HUDEP-2 (cell line): ENCODE measurements around the gene TNKS1BP1.
"Not testable (repeated sequence)": the region's sequence is repeated elsewhere in the genome, so short reads cannot be mapped to it uniquely, and the experiment has no call there.

Experiments used
- DNase-seq, 76 experiments: peaks; one replicate each; lab custom pipeline; 2025; ENCODE audit not compliant: unreplicated experiment in 76 of 76; lab: John Stamatoyannopoulos, UW

The TNKS1BP1 gene

GRCh38 chr11:57324886-57325734 is at the start of gene TNKS1BP1:
Gene TNKS1BP1, minus strand, starts transcription at chr11:57324952. Its CDS starts 3,067 bp downstream, at chr11:57321885.
- DNase-seq: peak in 75 of 76 experiments; percentile 50 to 94 (median 89)

DNA sequence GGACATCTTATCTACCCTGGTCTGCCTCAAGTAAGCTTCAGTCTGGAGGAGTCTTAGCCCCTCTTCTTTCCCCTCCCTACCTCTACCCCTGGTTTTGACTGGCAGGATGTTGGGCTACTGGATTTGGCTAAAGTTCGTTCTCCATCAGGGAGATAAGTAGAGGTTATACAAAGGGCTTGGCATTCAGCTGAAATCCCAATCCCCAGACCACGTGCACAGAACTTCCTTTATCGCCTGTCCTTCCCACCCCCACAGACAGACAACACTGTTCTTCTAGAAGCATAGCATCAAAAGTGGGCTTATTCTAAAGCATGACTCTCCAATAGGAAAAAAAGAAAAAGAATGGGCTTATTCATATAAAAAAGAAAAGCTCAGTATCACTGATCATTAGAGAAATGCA is 48.4 kb upstream of the TNKS1BP1 start:
- no peak for DNase-seq

DNA sequence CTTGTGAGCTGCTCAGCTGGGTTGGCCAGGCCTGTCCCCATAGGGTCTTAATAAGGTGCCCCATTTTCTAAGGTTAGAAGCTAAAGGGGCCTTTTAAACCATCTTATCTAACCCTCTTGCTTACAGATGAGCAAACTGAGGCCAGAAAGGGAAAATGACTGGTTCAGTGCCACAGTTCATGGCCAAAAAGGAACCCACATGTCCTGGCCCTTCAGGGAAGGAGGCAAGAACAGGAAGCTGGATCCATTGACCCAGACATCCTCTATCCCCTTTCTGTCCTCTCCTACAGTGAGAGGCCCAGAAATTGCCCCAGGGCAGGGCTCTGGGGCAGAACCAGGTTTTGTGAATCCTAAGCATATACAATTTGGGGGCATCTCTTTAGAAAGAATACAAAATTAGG is 46.2 kb upstream of the TNKS1BP1 start:
- no peak for DNase-seq

- no peak for DNase-seq
Observed at GRCh38 chr11:57370251-57370650, 45.5 kb upstream of the TNKS1BP1 start.

DNA sequence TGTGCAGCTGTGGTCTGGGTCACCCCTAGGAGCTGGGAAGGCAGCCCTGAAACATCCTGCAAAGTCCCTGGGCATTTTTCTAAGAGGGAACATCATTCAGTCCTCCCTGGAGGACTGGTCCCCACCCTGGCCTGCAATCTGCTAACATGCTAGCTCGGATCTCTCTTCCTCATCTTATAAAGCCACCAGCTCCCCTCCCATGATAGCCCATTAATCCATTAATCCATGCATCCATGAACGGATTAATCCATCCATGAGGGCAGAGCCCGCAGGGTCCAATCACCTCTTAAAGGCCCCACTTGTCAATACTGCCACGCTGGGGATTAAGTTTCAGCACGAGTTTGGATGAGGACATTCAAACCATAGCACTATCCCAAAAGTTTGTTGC is 44.1 kb upstream of the TNKS1BP1 start:
- DNase-seq: no peak

DNA sequence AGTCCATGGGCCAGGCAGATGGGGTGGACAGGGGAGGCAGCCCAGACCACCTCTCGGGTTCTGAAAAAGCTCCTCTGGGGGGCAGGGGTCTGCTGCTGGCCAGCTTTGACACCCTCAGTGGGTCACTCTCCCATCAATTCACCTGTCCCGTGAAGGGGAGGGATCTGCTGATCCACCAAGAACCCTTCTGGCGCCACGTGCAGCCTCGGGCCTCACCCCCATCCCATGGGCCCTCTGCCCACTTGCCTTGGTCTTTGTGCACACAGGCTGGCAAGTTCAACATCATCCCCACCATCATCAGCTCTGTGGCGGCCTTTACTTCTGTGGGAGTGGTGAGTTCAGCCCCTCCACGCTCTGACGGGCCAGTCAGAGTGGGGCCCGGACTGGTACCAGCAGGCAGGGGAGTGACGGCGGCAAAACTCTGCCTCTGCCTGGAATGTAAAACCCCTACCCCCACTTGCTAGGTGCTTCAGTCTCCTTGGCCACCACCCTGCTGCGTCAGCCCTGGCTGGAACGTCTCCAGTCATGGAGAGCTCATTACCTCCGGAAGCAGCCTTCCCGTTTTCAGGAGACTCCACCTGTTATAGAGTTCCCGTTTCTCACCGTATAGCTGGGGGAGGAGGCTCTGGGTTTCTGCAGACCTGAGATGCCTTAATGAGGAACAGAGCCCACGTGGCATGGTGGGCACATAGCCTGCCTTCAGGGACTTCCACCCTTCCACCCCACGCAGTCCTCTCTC is 43.5 kb upstream of the TNKS1BP1 start:
- DNase-seq: no peak

GRCh38 chr11:57364851-57365660 is 40.3 kb upstream of the TNKS1BP1 start:
- no peak for DNase-seq

- DNase-seq: no peak
Observed at GRCh38 chr11:57363131-57364080, 38.7 kb upstream of the TNKS1BP1 start.

GRCh38 chr11:57361926-57362325 is 37.2 kb upstream of the TNKS1BP1 start:
- no peak for DNase-seq

DNA sequence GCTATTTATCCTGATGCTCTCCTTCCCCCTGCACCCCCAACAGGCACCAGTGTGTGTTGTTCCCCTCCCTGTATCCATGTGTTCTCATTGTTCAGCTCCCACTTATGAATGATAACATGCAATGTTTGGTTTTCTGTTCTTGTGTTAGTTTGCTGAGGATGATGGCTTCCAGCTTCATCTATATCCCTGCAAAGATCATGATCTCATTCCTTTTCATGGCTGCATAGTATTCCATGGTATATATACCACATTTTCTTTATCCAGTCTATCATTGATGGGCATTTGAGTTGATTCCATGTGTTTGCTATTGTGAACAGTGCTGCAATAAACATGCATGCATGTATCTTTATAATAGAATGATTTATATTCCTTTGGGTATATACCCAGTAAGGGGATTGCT is 36.7 kb upstream of the TNKS1BP1 start:
- DNase-seq: not testable (repeated sequence)

- DNase-seq: no peak
Observed at GRCh38 chr11:57360991-57361390, 36.2 kb upstream of the TNKS1BP1 start.

DNA sequence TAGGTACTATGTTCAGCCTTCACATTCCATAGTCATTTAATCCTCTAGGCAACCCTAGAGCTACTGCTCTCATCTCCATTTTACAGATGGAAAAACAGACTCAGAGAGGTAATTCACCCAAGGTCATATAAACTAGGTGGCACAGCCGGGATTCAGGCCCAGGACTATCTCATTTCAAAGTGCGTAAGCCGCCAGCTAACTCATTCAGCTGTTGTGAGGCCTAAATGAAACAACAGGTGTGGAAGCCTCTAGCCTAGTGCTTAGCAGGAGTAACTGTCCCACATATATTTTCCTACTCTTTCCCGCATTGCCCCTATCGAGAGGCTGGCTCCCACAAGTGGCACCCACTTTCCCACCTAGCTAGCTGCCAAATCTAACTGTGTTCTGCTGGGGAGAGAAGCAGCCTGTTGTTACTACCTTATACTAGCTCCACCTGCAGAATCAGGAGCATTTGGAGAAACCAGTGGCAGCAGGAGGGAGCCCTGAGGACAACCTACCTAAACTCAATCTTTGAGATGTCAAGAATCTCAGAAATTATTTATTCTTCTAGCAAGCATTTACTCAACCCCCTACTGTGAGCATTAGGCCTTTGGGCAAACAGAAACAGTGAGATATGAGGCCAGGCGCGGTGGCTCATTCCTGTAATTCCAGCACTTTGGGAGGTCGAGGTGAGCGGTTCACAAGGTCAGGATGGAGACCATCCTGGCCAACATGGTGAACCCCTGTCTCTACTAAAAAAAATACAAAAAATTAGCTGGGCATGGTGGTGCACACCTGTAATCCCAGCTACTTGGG is 35.3 kb upstream of the TNKS1BP1 start:
- no peak for DNase-seq

- no peak for DNase-seq
Observed at GRCh38 chr11:57359396-57359795, 34.6 kb upstream of the TNKS1BP1 start.

- no peak for DNase-seq
Observed at GRCh38 chr11:57358991-57359390, 34.2 kb upstream of the TNKS1BP1 start.

DNA sequence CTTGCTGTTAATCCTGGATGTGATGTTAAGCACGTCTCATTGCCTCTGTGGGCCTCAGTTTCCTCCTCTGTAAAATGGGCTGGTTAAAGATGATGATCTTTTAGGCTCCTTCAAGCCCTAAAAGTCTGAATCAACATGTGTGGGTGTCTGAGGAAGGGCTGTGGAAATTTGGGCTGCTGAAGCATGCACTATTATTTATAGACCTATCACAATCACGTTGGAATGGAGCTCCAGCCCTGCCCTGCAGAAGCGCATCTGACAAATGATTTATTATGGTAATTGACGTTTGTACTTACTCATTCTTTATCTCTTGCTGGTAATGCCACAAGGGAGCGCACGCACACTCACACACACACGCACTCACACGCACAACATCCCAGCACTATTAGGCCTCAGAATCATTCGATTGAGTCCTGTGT is 33.8 kb upstream of the TNKS1BP1 start:
- peak in 22 of 76 experiments; percentile 6 to 54 (median 32) for DNase-seq

DNA sequence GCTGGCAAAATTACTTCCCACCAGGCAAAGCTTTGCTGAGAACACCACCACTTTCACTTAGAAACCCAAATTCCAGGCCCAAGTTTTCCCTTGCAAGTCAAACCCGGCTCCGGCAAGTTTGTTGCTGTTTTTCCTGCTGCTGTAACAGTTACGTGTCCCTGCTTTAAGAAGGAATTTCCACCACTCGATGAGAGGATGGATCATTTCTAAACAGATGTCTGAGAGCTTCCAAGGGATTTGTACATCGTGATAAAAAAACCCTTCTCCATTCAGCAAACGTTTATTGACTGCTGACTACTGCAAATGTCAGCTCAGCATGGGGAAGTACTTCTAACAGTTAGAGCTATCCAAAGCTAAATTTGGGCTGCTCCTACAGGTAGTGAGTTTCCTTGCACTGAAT is 33.1 kb upstream of the TNKS1BP1 start:
- no peak for DNase-seq

DNA sequence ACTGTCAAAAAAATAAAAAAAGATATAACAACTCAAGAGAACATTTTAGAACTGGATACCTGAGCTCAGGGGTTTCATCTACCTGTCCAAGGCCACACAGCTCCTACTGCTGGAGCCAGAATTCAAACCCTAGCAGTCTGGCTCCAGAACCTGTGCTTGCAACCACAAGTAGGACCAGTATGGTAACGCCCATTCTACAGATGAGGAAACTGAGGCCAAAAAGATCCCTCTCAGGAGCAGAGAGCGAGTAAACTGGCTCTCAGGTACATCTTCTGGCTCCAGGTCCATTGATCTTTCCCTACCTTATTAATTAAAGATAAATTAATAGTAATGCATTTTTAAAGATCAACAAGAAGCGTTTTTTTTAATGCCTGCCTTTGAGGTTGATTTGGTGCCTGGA is 32.6 kb upstream of the TNKS1BP1 start:
- no peak for DNase-seq

DNA sequence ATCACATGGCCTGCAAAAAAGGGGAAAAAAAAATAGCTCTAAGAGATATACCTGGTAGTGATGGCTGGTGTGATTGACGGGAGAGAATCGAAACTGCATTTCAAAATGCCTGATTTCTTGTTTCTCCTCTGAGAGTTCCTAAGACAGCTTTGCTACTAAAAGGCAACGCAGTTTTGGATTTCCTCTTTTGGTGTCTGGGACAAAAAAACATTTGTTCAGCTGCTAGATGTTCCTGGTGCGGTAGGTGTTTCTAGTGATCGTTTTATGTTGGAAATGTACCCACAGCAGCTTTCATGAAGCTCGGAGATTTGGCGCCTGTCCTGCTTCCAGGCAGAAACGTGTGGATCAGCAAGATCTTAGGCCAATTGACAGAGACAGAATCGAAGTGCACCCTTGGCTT is 31.5 kb upstream of the TNKS1BP1 start:
- no peak for DNase-seq

DNA sequence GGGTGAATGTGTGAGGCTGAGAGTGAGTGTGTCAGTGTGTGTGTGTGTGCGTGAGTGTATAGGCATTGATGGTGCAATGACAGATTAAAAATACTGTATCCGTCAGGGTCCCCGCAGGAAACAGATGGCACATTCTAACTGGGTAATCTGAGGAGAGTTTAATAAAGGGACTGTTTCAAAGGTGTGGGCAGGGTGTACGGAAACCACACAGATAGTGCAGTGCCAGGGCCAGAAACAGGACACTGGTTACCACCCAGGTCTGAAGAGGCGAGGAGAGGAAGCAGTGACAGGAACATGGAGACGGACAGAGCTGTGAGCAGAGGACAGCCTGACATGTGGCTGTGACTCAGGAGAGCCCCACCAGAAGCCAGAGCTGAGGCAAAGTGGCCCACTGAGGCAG is 29.9 kb upstream of the TNKS1BP1 start:
- DNase-seq: peak in 22 of 76 experiments; percentile 8 to 60 (median 22)
